HEK293 (cell line): ENCODE results near the gene TANC1.

Experiments used
- ZNF555 ChIP-seq: fragments of 450-650 bp; formaldehyde crosslinking; conservative IDR thresholded peaks from 2 replicates; pipeline ENCODE4 v1.5.1; 2017; ENCODE audit warnings: missing biosample characterization, mild to moderate bottlenecking, missing genetic modification characterization, inconsistent platforms
- TF ChIP-seq, protein P1 (sequence below): fragments of 450-650 bp; formaldehyde crosslinking; IDR thresholded peaks from 2 replicates; pipeline ENCODE4 v1.5.1; 2016; ENCODE audit warnings: missing biosample characterization, missing genetic modification characterization

DNA sequence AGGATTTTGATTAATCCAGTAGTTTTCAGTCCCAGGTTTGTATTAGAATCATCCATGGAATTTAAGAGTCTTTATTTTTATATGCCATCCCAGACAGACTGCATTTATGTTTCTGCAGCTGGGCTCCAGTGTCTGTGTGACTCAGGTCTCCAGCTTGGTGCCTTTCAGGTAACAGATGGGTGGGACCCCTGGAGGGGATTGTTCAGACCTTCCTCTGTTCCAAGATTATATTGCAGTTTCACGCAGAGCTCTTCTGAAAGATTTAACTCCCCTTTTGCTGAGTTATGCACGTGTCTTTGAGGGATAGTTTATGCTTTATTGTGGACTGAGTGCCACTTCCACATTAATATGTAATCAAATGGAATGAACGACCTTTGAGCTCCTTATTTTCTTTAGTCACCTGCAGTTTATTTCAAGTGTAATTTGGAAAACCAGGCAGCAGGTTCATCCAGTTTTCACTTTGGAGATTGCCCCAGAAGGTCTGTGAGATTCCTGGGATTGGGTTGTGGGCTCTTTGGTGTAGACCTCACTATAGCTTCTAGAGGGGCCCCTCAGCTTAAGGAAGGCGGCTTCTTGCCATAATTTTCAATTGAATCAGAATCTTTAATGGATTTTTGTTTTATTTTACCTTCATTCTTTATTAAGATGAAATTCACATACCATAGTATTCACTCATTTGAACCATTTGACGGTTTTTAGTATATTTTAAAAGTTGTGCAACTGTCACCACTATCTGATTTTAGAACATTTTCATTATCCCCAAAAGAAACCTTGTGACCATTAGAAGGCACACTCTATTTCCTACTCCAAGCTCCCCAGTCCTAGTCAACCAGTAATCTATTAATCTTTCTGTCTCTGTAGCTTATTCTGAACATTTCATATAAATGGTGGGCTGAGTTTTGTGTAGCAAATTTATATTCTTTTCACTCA is 183.0 kb downstream of the TANC1 start:
- no peak for TF ChIP-seq ZNF555 (tag by site-specific recombination)
- TF ChIP-seq, protein P1, sequence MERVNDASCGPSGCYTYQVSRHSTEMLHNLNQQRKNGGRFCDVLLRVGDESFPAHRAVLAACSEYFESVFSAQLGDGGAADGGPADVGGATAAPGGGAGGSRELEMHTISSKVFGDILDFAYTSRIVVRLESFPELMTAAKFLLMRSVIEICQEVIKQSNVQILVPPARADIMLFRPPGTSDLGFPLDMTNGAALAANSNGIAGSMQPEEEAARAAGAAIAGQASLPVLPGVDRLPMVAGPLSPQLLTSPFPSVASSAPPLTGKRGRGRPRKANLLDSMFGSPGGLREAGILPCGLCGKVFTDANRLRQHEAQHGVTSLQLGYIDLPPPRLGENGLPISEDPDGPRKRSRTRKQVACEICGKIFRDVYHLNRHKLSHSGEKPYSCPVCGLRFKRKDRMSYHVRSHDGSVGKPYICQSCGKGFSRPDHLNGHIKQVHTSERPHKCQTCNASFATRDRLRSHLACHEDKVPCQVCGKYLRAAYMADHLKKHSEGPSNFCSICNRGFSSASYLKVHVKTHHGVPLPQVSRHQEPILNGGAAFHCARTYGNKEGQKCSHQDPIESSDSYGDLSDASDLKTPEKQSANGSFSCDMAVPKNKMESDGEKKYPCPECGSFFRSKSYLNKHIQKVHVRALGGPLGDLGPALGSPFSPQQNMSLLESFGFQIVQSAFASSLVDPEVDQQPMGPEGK (tag by site-specific recombination): no peak
